SH-SY5Y (cell line): ENCODE measurements around the gene TSNAXIP1.

Experiments
- GATA2 ChIP-seq: IDR thresholded peaks from 2 replicates; pipeline ENCODE4 v1.6.1; 2011; ENCODE audit warnings: mild to moderate bottlenecking, low read depth, low read length
- GATA3 ChIP-seq: IDR thresholded peaks from 2 replicates; pipeline ENCODE4 v1.6.1; 2011; ENCODE audit warnings: low read depth, mild to moderate bottlenecking, low read length, moderate library complexity

DNA sequence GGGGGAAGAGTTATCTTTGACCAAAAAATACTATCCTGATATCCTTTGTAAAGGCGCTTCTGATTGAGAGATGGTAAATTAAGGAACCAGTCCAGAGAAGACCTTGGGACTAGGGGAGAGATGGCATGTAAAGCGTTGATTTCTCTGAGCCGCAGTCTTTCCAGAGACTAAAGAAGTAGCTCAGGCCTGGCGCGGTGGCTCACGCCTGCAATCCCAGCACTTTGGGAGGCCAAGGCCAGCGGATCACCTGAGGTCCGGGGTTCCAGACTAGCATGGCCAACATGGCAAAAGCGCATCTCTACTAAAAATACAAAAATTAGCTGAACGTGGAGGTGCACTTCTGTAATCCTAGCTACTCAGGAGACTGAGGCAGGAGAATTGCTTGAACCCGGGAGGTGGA lies 41.4 kb downstream of the TSNAXIP1 start:
- TF ChIP-seq GATA2 = no peak
- TF ChIP-seq GATA3 = no peak
